Left ventricle myocardium inferior (tissue), 1 donor: Measurements from ENCODE around the gene MUC3A. TPM values are rescaled to one million over a fixed set of nuclear protein-coding genes. Genes with fewer than 3 reads are reported as not detected.
"Not testable (repeated sequence)": the region's sequence is repeated elsewhere in the genome, so short reads cannot be mapped to it uniquely, and the experiment has no call there.

ENCODE experiments used
- DNase-seq: peaks from one replicate; pipeline ENCODE4 v3.0.0-alpha.2; 2020
- H3K27ac ChIP-seq: fragments of 200-600 bp; replicated peaks from 2 replicates; pipeline ENCODE4 v1.8.0; 2021
- H3K27me3 ChIP-seq: fragments of 200-600 bp; 2 replicates; pipeline ENCODE4 v1.8.0; 2021; ENCODE audit warnings: low read depth
- H3K36me3 ChIP-seq: fragments of 200-600 bp; 2 replicates; pipeline ENCODE4 v1.8.0; 2021
- H3K4me1 ChIP-seq: fragments of 200-600 bp; 2 replicates; pipeline ENCODE4 v1.8.0; 2021
- H3K4me3 ChIP-seq: fragments of 200-600 bp; 2 replicates; pipeline ENCODE4 v1.8.0; 2021; ENCODE audit warnings: mild to moderate bottlenecking, moderate library complexity
- H3K9me3 ChIP-seq: fragments of 200-600 bp; replicated peaks from 2 replicates; pipeline ENCODE4 v1.8.0; 2021
- intact Hi-C: fragments of 100-400 bp; cut with micrococcal nuclease; formaldehyde crosslinking; loops from one replicate; pipeline ENCODE4 v1.11.0; 2022
- total RNA-seq: library from RNA; stranded (reverse); fragmentation: NEBNext Ultra II Directional; extraction: Animal tissue kit (Norgen Biotek cat#: 25700); gene quantifications from one replicate; pipeline ENCODE4 v1.2.1, GENCODE V29; 2021
- TF ChIP-seq, protein P1 (sequence below): fragments of 200-600 bp; IDR thresholded peaks from 2 replicates; pipeline ENCODE4 v1.8.0; 2021; ENCODE audit warnings: antibody characterized with exemption, mild to moderate bottlenecking, borderline replicate concordance
- donor health status: DM: no; HTN: yes; CAD: no; lungs with severe emphysema.

The MUC3A gene
- total RNA-seq, 1 donor from 2014 or later, result 0.19 TPM

DNA sequence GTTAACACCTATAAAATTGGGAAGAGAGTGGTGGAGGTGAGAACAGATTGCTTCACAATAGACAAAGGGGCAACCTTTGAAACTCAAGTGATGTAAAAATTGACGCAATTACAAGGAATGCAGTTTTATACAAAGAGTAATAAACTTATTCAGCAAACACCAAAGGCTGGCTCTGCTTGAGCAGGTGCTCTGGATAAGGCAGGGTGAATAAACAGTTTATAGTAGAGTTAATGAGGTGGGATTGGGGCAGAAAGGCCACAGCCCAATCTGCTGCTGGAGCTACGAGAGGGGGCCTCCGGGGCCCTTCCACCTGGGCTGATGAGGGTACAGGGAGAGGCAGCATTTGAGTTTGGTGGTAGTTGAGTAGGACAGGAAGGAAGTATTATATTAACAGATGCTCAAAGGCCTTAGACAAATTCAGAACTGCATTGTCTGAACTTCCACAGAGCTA, 26.1 kb downstream of the MUC3A start:
- no peak overlapping the region for H3K27ac ChIP-seq
- no peaks in the 10 kb centered on the region for H3K4me1 ChIP-seq
- no peaks in the 10 kb centered on the region for H3K36me3 ChIP-seq
- peaks cover 76% of the 10 kb centered on the region for H3K27me3 ChIP-seq
- DNase-seq, result no peak
- intact Hi-C loops, result no loop called here
- TF ChIP-seq, protein P1, sequence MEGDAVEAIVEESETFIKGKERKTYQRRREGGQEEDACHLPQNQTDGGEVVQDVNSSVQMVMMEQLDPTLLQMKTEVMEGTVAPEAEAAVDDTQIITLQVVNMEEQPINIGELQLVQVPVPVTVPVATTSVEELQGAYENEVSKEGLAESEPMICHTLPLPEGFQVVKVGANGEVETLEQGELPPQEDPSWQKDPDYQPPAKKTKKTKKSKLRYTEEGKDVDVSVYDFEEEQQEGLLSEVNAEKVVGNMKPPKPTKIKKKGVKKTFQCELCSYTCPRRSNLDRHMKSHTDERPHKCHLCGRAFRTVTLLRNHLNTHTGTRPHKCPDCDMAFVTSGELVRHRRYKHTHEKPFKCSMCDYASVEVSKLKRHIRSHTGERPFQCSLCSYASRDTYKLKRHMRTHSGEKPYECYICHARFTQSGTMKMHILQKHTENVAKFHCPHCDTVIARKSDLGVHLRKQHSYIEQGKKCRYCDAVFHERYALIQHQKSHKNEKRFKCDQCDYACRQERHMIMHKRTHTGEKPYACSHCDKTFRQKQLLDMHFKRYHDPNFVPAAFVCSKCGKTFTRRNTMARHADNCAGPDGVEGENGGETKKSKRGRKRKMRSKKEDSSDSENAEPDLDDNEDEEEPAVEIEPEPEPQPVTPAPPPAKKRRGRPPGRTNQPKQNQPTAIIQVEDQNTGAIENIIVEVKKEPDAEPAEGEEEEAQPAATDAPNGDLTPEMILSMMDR, result no peak
- H3K4me3 ChIP-seq, result no peak overlapping the region
- H3K9me3 ChIP-seq, result peaks cover 7% of the 10 kb centered on the region

DNA sequence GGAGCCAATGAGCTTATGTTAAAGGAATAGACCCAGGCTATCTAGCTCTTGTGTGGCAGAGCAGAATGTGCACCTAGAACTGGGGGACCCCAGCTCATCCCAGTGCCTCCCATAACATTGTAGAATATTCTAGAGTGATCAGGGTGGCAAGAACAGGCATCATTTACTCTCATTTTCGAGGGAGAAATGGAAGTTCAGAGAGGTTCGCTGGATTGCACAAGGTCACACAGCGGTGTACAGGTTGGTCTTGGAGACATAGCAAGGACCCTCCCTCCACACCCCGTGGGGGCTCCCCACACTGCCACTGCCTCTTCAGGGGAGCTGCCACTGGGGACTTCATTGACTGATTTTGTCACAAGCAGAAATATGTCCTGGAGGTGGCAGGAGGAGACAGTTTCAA, 29.0 kb downstream of the MUC3A start:
- no peaks in the 10 kb centered on the region for H3K4me1 ChIP-seq
- H3K4me3 ChIP-seq, result no peak overlapping the region
- H3K36me3 ChIP-seq, result no peaks in the 10 kb centered on the region
- peaks cover 7% of the 10 kb centered on the region for H3K9me3 ChIP-seq
- no peak overlapping the region for H3K27ac ChIP-seq
- TF ChIP-seq, protein P1, result no peak
- intact Hi-C loops, result no loop called here
- H3K27me3 ChIP-seq, result peaks cover 73% of the 10 kb centered on the region
- no peak for DNase-seq

DNA sequence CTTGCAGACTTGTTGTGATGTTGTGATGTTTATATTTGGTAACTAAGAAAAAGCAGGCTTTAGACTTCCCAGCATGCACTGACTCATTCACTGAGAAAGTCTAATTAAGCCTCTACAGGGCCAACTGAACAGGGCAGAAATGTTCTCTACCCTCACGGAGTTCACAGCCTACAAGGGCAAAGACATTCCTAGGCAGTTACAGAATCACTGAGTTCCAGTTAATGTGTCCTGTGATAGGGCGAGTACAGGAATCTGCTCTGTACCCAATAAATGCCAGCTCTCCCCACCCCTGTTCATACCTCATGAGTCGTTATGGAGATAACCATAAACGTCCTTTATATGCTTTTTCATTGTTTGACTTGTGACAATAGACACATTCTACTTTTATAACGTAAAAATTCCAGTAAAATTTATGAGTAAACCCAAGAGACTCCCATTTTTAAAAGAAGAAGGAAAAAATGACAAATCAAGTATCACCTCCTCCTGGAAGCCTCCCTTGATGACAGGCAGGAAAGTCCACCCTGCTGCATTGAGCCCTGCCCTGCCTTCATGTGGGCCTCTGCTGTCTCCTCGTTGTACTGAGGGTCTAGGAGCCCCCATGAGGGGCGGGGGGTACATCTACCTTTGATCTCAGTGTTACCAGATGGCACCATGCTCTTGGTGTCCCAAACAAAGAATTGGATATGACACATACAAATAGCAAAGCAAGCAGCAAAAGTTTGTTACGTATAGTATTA, 34.3 kb downstream of the MUC3A start:
- Histone ChIP-seq H3K9me3 (no peaks in the 10 kb centered on the region), H3K27me3 (peaks cover 43% of the 10 kb centered on the region), H3K27ac (no peak overlapping the region), H3K4me1 (no peaks in the 10 kb centered on the region), H3K36me3 (no peaks in the 10 kb centered on the region), H3K4me3 (no peak overlapping the region)
- TF ChIP-seq, protein P1, result no peak
- intact Hi-C loops, result no loop called here
- DNase-seq, result no peak

DNA sequence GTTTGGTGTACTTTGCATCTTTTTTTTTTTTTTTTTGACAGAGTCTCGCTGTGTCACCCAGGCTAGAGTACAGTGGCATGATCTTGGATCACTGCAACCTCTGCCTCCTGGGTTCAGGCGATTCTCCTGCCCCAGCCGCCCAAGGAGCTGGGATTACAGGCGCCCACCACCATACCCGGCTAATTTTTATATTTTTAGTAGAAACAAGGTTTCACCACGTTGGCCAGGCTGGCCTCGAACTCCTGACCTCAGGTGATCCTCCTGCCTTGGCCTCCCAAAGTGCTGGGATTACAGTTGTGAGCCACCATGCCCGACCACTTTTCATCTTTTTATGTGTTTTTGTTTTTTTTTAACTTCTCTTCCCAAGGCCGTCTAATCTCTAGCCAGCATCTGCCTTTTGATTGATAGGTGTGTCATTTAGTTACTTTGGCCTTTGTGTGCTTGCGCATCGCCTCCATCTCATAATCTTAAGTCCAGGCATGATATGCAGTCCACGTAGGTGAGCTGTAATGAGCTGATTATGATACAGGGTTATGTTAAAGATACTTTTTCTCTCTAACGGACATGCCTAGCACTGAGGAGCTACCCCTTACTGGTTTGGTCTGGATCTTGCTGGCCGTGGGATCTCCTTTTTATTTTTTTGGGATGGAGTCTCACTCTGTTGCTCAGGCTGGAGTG, 35.0 kb downstream of the MUC3A start:
- H3K9me3 ChIP-seq, H3K27ac ChIP-seq, H3K4me3 ChIP-seq, H3K4me1 ChIP-seq, DNase-seq, H3K36me3 ChIP-seq, intact Hi-C loops: not testable (repeated sequence)
- H3K27me3 ChIP-seq, result peaks cover 37% of the 10 kb centered on the region

DNA sequence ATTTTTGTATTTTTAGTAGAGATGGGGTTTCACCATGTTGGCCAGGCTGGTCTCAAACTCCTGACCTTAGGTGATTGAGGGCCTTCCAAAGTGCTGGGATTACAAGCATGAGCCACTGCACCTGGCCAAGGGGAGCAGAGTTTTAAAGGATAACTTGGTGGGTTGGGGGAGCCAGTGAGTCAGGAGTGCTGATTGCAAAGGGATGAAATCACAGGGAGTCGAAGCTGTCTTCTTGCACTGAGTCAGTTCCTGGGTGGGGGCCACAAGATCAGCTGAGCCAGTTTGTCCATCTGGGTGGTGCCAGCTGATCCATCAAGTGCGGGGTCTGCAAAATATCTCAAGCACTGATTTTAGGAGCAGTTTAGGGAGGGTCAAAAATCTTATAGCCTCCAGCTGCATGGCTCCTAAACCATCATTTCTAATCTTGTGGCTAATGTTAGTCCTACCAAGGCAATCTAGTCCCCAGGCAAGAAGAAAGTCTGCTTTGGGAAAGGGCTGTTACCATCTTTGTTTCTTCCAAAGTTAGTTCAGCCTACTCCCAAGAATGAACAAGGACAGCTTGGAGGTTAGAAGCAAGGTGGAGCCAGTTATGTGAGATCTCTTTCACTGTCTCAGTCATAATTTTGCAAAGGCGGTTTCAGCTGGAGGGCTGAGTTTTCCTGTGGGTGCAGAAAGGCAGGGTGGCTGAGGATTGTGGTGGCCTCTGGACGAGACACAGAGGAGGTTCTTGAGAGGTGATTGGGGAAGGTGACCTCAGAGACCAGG, 35.9 kb downstream of the MUC3A start:
- H3K27me3 ChIP-seq, result peaks cover 32% of the 10 kb centered on the region
- DNase-seq, H3K4me3 ChIP-seq, H3K27ac ChIP-seq, intact Hi-C loops, H3K4me1 ChIP-seq, H3K36me3 ChIP-seq, H3K9me3 ChIP-seq: not testable (repeated sequence)

DNA sequence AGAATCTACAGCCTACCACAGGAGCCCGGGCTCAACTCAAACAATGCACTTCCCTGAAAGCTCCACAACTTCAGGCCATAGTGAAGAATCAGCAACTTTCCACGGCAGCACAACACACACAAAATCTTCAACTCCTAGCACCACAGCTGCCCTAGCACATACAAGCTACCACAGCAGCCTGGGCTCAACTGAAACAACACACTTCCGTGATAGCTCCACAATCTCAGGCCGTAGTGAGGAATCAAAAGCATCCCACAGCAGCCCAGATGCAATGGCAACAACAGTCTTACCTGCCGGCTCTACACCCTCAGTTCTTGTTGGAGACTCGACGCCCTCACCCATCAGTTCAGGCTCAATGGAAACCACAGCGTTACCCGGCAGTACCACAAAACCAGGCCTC, 42.3 kb downstream of the MUC3A start:
- Histone ChIP-seq H3K9me3 (no peaks in the 10 kb centered on the region), H3K36me3 (no peaks in the 10 kb centered on the region), H3K4me1 (no peaks in the 10 kb centered on the region), H3K27ac (no peak overlapping the region), H3K27me3 (no peaks in the 10 kb centered on the region), H3K4me3 (no peak overlapping the region)
- intact Hi-C loops, result no loop called here
- no peak for DNase-seq
- TF ChIP-seq, protein P1, result no peak

DNA sequence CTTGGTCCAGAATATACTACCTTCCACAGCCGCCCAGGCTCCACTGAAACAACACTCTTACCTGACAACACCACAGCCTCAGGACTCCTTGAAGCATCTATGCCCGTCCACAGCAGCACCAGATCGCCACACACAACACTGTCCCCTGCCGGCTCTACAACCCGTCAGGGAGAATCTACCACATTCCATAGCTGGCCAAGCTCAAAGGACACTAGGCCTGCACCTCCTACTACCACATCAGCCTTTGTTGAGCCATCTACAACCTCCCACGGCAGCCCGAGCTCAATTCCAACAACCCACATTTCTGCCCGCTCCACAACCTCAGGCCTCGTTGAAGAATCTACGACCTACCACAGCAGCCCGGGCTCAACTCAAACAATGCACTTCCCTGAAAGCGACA, 42.9 kb downstream of the MUC3A start:
- H3K4me1 ChIP-seq, H3K4me3 ChIP-seq, H3K36me3 ChIP-seq, DNase-seq, H3K27me3 ChIP-seq, intact Hi-C loops, H3K9me3 ChIP-seq, H3K27ac ChIP-seq: not testable (repeated sequence)

DNA sequence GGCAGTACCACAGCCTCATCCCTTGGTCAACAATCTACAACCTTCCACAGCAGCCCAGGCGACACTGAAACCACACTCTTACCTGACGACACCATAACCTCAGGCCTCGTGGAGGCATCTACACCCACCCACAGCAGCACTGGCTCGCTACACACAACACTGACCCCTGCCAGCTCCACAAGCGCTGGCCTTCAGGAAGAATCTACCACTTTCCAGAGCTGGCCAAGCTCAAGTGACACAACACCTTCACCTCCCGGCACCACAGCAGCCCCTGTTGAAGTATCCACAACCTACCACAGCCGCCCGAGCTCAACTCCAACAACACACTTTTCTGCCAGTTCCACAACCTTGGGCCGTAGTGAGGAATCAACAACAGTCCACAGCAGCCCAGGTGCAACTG, 45.3 kb downstream of the MUC3A start:
- H3K27ac ChIP-seq, H3K36me3 ChIP-seq, H3K9me3 ChIP-seq, H3K4me1 ChIP-seq, H3K4me3 ChIP-seq, DNase-seq, H3K27me3 ChIP-seq, intact Hi-C loops: not testable (repeated sequence)

DNA sequence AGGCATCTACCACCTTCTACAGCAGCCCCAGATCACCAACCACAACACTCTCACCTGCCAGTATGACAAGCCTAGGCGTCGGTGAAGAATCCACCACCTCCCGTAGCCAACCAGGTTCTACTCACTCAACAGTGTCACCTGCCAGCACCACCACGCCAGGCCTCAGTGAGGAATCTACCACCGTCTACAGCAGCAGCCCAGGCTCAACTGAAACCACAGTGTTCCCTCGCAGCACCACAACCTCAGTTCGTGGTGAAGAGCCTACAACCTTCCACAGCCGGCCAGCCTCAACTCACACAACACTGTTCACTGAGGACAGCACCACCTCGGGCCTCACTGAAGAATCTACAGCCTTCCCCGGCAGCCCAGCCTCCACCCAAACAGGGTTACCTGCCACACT, 49.2 kb downstream of the MUC3A start:
- H3K27ac ChIP-seq, DNase-seq, intact Hi-C loops, H3K4me3 ChIP-seq, H3K36me3 ChIP-seq, H3K9me3 ChIP-seq, H3K27me3 ChIP-seq, H3K4me1 ChIP-seq: not testable (repeated sequence)
